Measurements from ENCODE around the gene ARRDC2. TPM values are rescaled to one million over a fixed set of nuclear protein-coding genes. Genes with fewer than 3 reads are reported as not detected.
A peak's percentile ranks its signal among the peaks of the same experiment; 100 is the strongest.

Gene ARRDC2
- total RNA-seq, 1 donor from 2014 or later, result 2.8 TPM

GRCh38 chr19:18008814-18009213, 844 bp downstream of the ARRDC2 start:
- H3K27me3 Mint-ChIP-seq (ENCODE audit: unreplicated experiment), result peaks cover 9% of the 10 kb centered on the region

GRCh38 chr19:18009412-18010066, 1.6 kb downstream of the ARRDC2 start:
- H3K4me1 Mint-ChIP-seq (ENCODE audit: unreplicated experiment), result peaks cover 6% of the 10 kb centered on the region
- DNase-seq (ENCODE audit: low spot score), result no peak
- no peak overlapping the region for H3K27ac Mint-ChIP-seq (ENCODE audit: unreplicated experiment)
- peaks cover 3% of the 10 kb centered on the region for H3K36me3 Mint-ChIP-seq (ENCODE audit: low read depth, unreplicated experiment)
- TF ChIP-seq CTCF (IDR thresholded peaks at IDR 0.05; ENCODE audit: unreplicated experiment), result no peak
- H3K4me3 Mint-ChIP-seq (ENCODE audit: unreplicated experiment), result no peak overlapping the region
- peaks cover 9% of the 10 kb centered on the region for H3K27me3 Mint-ChIP-seq (ENCODE audit: unreplicated experiment)
- no peaks in the 10 kb centered on the region for H3K9me3 Mint-ChIP-seq (ENCODE audit: unreplicated experiment)

More at GRCh38 chr19:18008814-18009213, 844 bp downstream of the ARRDC2 start:
- Mint-ChIP-seq H3K4me3 (ENCODE audit: unreplicated experiment) (peak overlapping the region; percentile 31), H3K4me1 (ENCODE audit: unreplicated experiment) (peaks cover 6% of the 10 kb centered on the region), H3K36me3 (ENCODE audit: low read depth, unreplicated experiment) (peaks cover 3% of the 10 kb centered on the region), H3K27ac (ENCODE audit: unreplicated experiment) (no peak overlapping the region), H3K9me3 (ENCODE audit: unreplicated experiment) (no peaks in the 10 kb centered on the region)
- no peak for TF ChIP-seq CTCF (IDR thresholded peaks at IDR 0.05; ENCODE audit: unreplicated experiment)
- no peak for DNase-seq (ENCODE audit: low spot score)

GRCh38 chr19:18010149-18010548, 2.2 kb downstream of the ARRDC2 start:
- no peak for TF ChIP-seq CTCF (IDR thresholded peaks at IDR 0.05; ENCODE audit: unreplicated experiment)
- H3K27me3 Mint-ChIP-seq (ENCODE audit: unreplicated experiment), result peaks cover 9% of the 10 kb centered on the region
- peaks cover 3% of the 10 kb centered on the region for H3K36me3 Mint-ChIP-seq (ENCODE audit: low read depth, unreplicated experiment)
- no peak overlapping the region for H3K4me3 Mint-ChIP-seq (ENCODE audit: unreplicated experiment)
- peaks cover 6% of the 10 kb centered on the region for H3K4me1 Mint-ChIP-seq (ENCODE audit: unreplicated experiment)
- no peak for DNase-seq (ENCODE audit: low spot score)
- H3K9me3 Mint-ChIP-seq (ENCODE audit: unreplicated experiment), result no peaks in the 10 kb centered on the region
- H3K27ac Mint-ChIP-seq (ENCODE audit: unreplicated experiment), result no peak overlapping the region

- Mint-ChIP-seq H3K36me3 (ENCODE audit: low read depth, unreplicated experiment) (no peaks in the 10 kb centered on the region), H3K4me1 (ENCODE audit: unreplicated experiment) (peaks cover 4% of the 10 kb centered on the region), H3K27ac (ENCODE audit: unreplicated experiment) (no peak overlapping the region), H3K4me3 (ENCODE audit: unreplicated experiment) (no peak overlapping the region), H3K27me3 (ENCODE audit: unreplicated experiment) (peaks cover 2% of the 10 kb centered on the region), H3K9me3 (ENCODE audit: unreplicated experiment) (no peaks in the 10 kb centered on the region)
- no peak for DNase-seq (ENCODE audit: low spot score)
- TF ChIP-seq CTCF (IDR thresholded peaks at IDR 0.05; ENCODE audit: unreplicated experiment), result no peak
These were observed 5.5 kb downstream of the ARRDC2 start for GRCh38 chr19:18013210-18014111.

- no peak for TF ChIP-seq CTCF (IDR thresholded peaks at IDR 0.05; ENCODE audit: unreplicated experiment)
- H3K9me3 Mint-ChIP-seq (ENCODE audit: unreplicated experiment), result no peaks in the 10 kb centered on the region
- peaks cover 4% of the 10 kb centered on the region for H3K4me1 Mint-ChIP-seq (ENCODE audit: unreplicated experiment)
- DNase-seq (ENCODE audit: low spot score), result no peak
- no peak overlapping the region for H3K27ac Mint-ChIP-seq (ENCODE audit: unreplicated experiment)
- H3K36me3 Mint-ChIP-seq (ENCODE audit: low read depth, unreplicated experiment), result no peaks in the 10 kb centered on the region
- H3K27me3 Mint-ChIP-seq (ENCODE audit: unreplicated experiment), result no peaks in the 10 kb centered on the region
- H3K4me3 Mint-ChIP-seq (ENCODE audit: unreplicated experiment), result no peak overlapping the region
These were observed 6.2 kb downstream of the ARRDC2 start for GRCh38 chr19:18014197-18014596.

All from endothelial cell (in vitro differentiated cells).